ENCODE measurements around the gene PRELID3B.

The PRELID3B gene

GRCh38 chr20:59033616-59034165 lies 8.9 kb downstream of the PRELID3B start:
- H4K20me1 ChIP-seq (ENCODE audit: insufficient read depth, low read length) = peaks cover 21% of the 10 kb centered on the region
- no peak overlapping the region for H3K9ac ChIP-seq (ENCODE audit: low read length)
- peaks cover 63% of the 10 kb centered on the region for H3K79me2 ChIP-seq (ENCODE audit: low read length)
- peaks cover 38% of the 10 kb centered on the region for H3K4me1 ChIP-seq (ENCODE audit: low read length)
- no peak overlapping the region for H2AFZ ChIP-seq (ENCODE audit: low read depth, low read length)
- no peaks in the 10 kb centered on the region for H3K27me3 ChIP-seq (ENCODE audit: low read depth, low read length)
- H3K27ac ChIP-seq (ENCODE audit: low read length) = no peak overlapping the region
- no peak overlapping the region for H3K4me3 ChIP-seq (ENCODE audit: low read length)
- peak overlapping the region; percentile 95; the same call in 1 of the 2 replicates for H3K4me2 ChIP-seq (ENCODE audit: low read length)
- TF ChIP-seq CTCF (IDR thresholded peaks at IDR 0.05; ENCODE audit: low read depth, low read length) (no peak), EZH2phosphoT487 (IDR thresholded peaks at IDR 0.05; ENCODE audit: low read depth) (no peak)
- H3K36me3 ChIP-seq (replicated peaks; ENCODE audit: low read depth, low read length) = peaks cover 67% of the 10 kb centered on the region
- H3K9me3 ChIP-seq (ENCODE audit: insufficient read depth, low read length) = no peaks in the 10 kb centered on the region

- Histone ChIP-seq H3K27me3 (ENCODE audit: low read depth, low read length) (no peaks in the 10 kb centered on the region), H3K4me1 (ENCODE audit: low read length) (peaks cover 41% of the 10 kb centered on the region), H3K9ac (ENCODE audit: low read length) (peak overlapping the region; percentile 73), H3K9me3 (ENCODE audit: insufficient read depth, low read length) (no peaks in the 10 kb centered on the region), H3K27ac (ENCODE audit: low read length) (peak overlapping the region; percentile 70), H2AFZ (ENCODE audit: low read depth, low read length) (no peak overlapping the region), H3K4me3 (ENCODE audit: low read length) (peak overlapping the region; percentile 80), H3K79me2 (ENCODE audit: low read length) (peaks cover 63% of the 10 kb centered on the region), H3K36me3 (replicated peaks; ENCODE audit: low read depth, low read length) (peaks cover 71% of the 10 kb centered on the region), H3K4me2 (ENCODE audit: low read length) (peak overlapping the region; percentile 95), H4K20me1 (ENCODE audit: insufficient read depth, low read length) (peaks cover 20% of the 10 kb centered on the region)
- no peak for TF ChIP-seq CTCF (IDR thresholded peaks at IDR 0.05; ENCODE audit: low read depth, low read length)
- TF ChIP-seq EZH2phosphoT487 (IDR thresholded peaks at IDR 0.05; ENCODE audit: low read depth) = no peak
These were observed 9.5 kb downstream of the PRELID3B start for GRCh38 chr20:59033093-59033492.

- Histone ChIP-seq H3K9ac (ENCODE audit: low read length) (peak overlapping the region; percentile 73), H3K4me3 (ENCODE audit: low read length) (peak overlapping the region; percentile 80), H4K20me1 (ENCODE audit: insufficient read depth, low read length) (peaks cover 21% of the 10 kb centered on the region), H3K4me1 (ENCODE audit: low read length) (peaks cover 41% of the 10 kb centered on the region), H3K27me3 (ENCODE audit: low read depth, low read length) (no peaks in the 10 kb centered on the region), H3K36me3 (replicated peaks; ENCODE audit: low read depth, low read length) (peaks cover 71% of the 10 kb centered on the region), H2AFZ (ENCODE audit: low read depth, low read length) (peak overlapping the region; percentile 0; the same call in 1 of the 2 replicates), H3K4me2 (ENCODE audit: low read length) (peak overlapping the region; percentile 95), H3K27ac (ENCODE audit: low read length) (peak overlapping the region; percentile 70), H3K9me3 (ENCODE audit: insufficient read depth, low read length) (no peaks in the 10 kb centered on the region), H3K79me2 (ENCODE audit: low read length) (peaks cover 63% of the 10 kb centered on the region)
- TF ChIP-seq CTCF (IDR thresholded peaks at IDR 0.05; ENCODE audit: low read depth, low read length) = peak; percentile 29
- TF ChIP-seq EZH2phosphoT487 (IDR thresholded peaks at IDR 0.05; ENCODE audit: low read depth) = no peak
These were observed 9.9 kb downstream of the PRELID3B start for GRCh38 chr20:59032713-59033059.

- peak within 1 kb of the TSS; percentile 80 for H3K4me3 ChIP-seq (ENCODE audit: low read length)
- H3K27ac ChIP-seq (ENCODE audit: low read length) = peak within 1 kb of the TSS; percentile 70
- H2AFZ ChIP-seq (ENCODE audit: low read depth, low read length) = peak within 1 kb of the TSS; percentile 0; the same call in 1 of the 2 replicates
- H3K9me3 ChIP-seq (ENCODE audit: insufficient read depth, low read length) = no peaks in the 10 kb centered on the region
- TF ChIP-seq CTCF (IDR thresholded peaks at IDR 0.05; ENCODE audit: low read depth, low read length) = no peak
- peaks cover 63% of the 10 kb centered on the region for H3K79me2 ChIP-seq (ENCODE audit: low read length)
- peak within 1 kb of the TSS; percentile 86 for H3K9ac ChIP-seq (ENCODE audit: low read length)
- peaks cover 26% of the 10 kb centered on the region for H4K20me1 ChIP-seq (ENCODE audit: insufficient read depth, low read length)
- H3K4me2 ChIP-seq (ENCODE audit: low read length) = peak within 1 kb of the TSS; percentile 96
- peaks cover 41% of the 10 kb centered on the region for H3K4me1 ChIP-seq (ENCODE audit: low read length)
- H3K27me3 ChIP-seq (ENCODE audit: low read depth, low read length) = no peaks in the 10 kb centered on the region
- peaks cover 71% of the 10 kb centered on the region for H3K36me3 ChIP-seq (replicated peaks; ENCODE audit: low read depth, low read length)
These were observed 10.4 kb downstream of the PRELID3B start, which contains the start of gene ATP5F1E for GRCh38 chr20:59032023-59032712. TSS of gene ATP5F1E (minus strand) at chr20:59032335. CDS start at chr20:59032251, 84 bp downstream.

All from OCI-LY3 (cell line).